ENCODE data around the gene SLC4A1. TPM values are rescaled to one million over a fixed set of nuclear protein-coding genes. Genes with fewer than 3 reads are reported as not detected.

The SLC4A1 gene
- polyA plus RNA-seq, 1 of the 3 experiments (the other 2 are of a cell fraction) = not detected

- no peaks in the 10 kb centered on the region for H3K36me3 ChIP-seq (replicated peaks in 1 of 2; ENCODE audit: control insufficient read depth in 1 of 2, insufficient read depth in 2 of 2, low read length in 1 of 2)
- no peaks in the 10 kb centered on the region for H3K27me3 ChIP-seq (ENCODE audit: insufficient read depth)
- WGBS (ENCODE audit: low lambda C conversion rate) = 91% methylated on average over 9 of the region's 9 CpGs
- no peak for TF ChIP-seq CTCF (IDR thresholded peaks at IDR 0.05)
- TF ChIP-seq MXI1 (IDR thresholded peaks at IDR 0.05; ENCODE audit: low read depth, low read length) = no peak
- no peak for TF ChIP-seq EP300 (IDR thresholded peaks at IDR 0.05; ENCODE audit: borderline replicate concordance in 1 of 2, low read depth in 1 of 2, low read length in 1 of 2)
- TF ChIP-seq MEF2A (IDR thresholded peaks at IDR 0.05; ENCODE audit: borderline replicate concordance, low read depth) = no peak
- 0 out of 4 replicates have a peak, but pooled peaks cover 0 to under 1% of the 10 kb centered on the region in 2 experiments for H3K4me1 ChIP-seq (ENCODE audit: control insufficient read depth in 1 of 2, insufficient read depth in 2 of 2, low read depth in 1 of 2, low read length in 1 of 2)
- no peak overlapping the region for H3K9ac ChIP-seq
- no peak overlapping the region for H3K4me2 ChIP-seq
- H3K9me2 ChIP-seq = no peaks in the 10 kb centered on the region
- no peak for DNase-seq
- H3K9me3 ChIP-seq = no peaks in the 10 kb centered on the region
- no peak overlapping the region for H2AFZ ChIP-seq (ENCODE audit: low read depth)
- no peak overlapping the region for H3K27ac ChIP-seq (ENCODE audit: low read depth in 2 of 2, low read length in 1 of 2)
- no peak overlapping the region for H3K4me3 ChIP-seq (ENCODE audit: low read depth in 2 of 2, low read length in 1 of 2)
- CTCF ChIA-PET = interaction anchor here (0.7 kb wide), 1 partner anchor 17 kb away, joined by 3 read pairs; no protein-coding TSS in a partner anchor
- POLR2A ChIA-PET = no interaction called here
- H3F3A ChIP-seq (replicated peaks; ENCODE audit: insufficient read depth) = peaks cover under 1% of the 10 kb centered on the region
- H3K79me2 ChIP-seq (ENCODE audit: insufficient read depth) = no peaks in the 10 kb centered on the region
- no peaks in the 10 kb centered on the region for H4K20me1 ChIP-seq (ENCODE audit: insufficient read depth)
These were observed 37.8 kb downstream of the SLC4A1 start for GRCh38 chr17:44230140-44230539.

- Histone ChIP-seq H3K27ac (ENCODE audit: low read depth in 2 of 2, low read length in 1 of 2) (no peak overlapping the region), H3K9ac (no peak overlapping the region), H3K4me1 (ENCODE audit: control insufficient read depth in 1 of 2, insufficient read depth in 2 of 2, low read depth in 1 of 2, low read length in 1 of 2) (no peaks in the 10 kb centered on the region; a peak in 1 of 4 replicates), H2AFZ (ENCODE audit: low read depth) (no peak overlapping the region), H3F3A (replicated peaks; ENCODE audit: insufficient read depth) (peaks cover 9% of the 10 kb centered on the region), H3K27me3 (ENCODE audit: insufficient read depth) (no peaks in the 10 kb centered on the region), H3K9me2 (no peaks in the 10 kb centered on the region), H3K79me2 (ENCODE audit: insufficient read depth) (no peaks in the 10 kb centered on the region), H4K20me1 (ENCODE audit: insufficient read depth) (no peaks in the 10 kb centered on the region), H3K4me3 (ENCODE audit: low read depth in 2 of 2, low read length in 1 of 2) (no peak overlapping the region), H3K4me2 (no peak overlapping the region), H3K9me3 (no peaks in the 10 kb centered on the region), H3K36me3 (replicated peaks in 1 of 2; ENCODE audit: control insufficient read depth in 1 of 2, insufficient read depth in 2 of 2, low read length in 1 of 2) (no peaks in the 10 kb centered on the region)
- POLR2A ChIA-PET = interaction anchor here (1.0 kb wide), 1 partner anchor 16 kb away, joined by 3 read pairs; no protein-coding TSS in a partner anchor
- DNase-seq = no peak
- 80% methylated on average over 4 of the region's 6 CpGs for WGBS (ENCODE audit: low lambda C conversion rate)
- CTCF ChIA-PET = no interaction called here
- TF ChIP-seq EZH2phosphoT487 (IDR thresholded peaks at IDR 0.05; ENCODE audit: borderline replicate concordance, low read depth) (no peak), PBX3 (IDR thresholded peaks at IDR 0.05) (no peak), ELF1 (IDR thresholded peaks at IDR 0.05) (no peak), TEAD4 (IDR thresholded peaks at IDR 0.05; ENCODE audit: borderline replicate concordance, insufficient read depth) (no peak), FOXM1 (IDR thresholded peaks at IDR 0.05; ENCODE audit: low read depth) (no peak), GABPA (IDR thresholded peaks at IDR 0.05; ENCODE audit: low read depth) (no peak), SMC3 (IDR thresholded peaks at IDR 0.05; ENCODE audit: low read depth, low read length) (no peak), FOXJ3 (CRISPR knock-in tag; IDR thresholded peaks at IDR 0.05) (no peak), RCOR1 (IDR thresholded peaks at IDR 0.05; ENCODE audit: low read length) (no peak), RAD21 (IDR thresholded peaks at IDR 0.05; ENCODE audit: low read length) (no peak), MXI1 (IDR thresholded peaks at IDR 0.05; ENCODE audit: low read depth, low read length) (no peak), TCF12 (IDR thresholded peaks at IDR 0.05) (no peak), JUND (IDR thresholded peaks at IDR 0.05) (no peak), SIN3A (IDR thresholded peaks at IDR 0.05; ENCODE audit: borderline replicate concordance, low read depth, low read length) (no peak), NFIC (IDR thresholded peaks at IDR 0.05; ENCODE audit: borderline replicate concordance) (no peak), MEF2A (IDR thresholded peaks at IDR 0.05; ENCODE audit: borderline replicate concordance, low read depth) (no peak), RFX5 (IDR thresholded peaks at IDR 0.05; ENCODE audit: low read length) (no peak), NRF1 (IDR thresholded peaks at IDR 0.05; ENCODE audit: low read depth, low read length) (no peak)
These were observed 38.8 kb downstream of the SLC4A1 start for GRCh38 chr17:44229090-44229489.
